Spleen (tissue), 7 donors: Measurements from ENCODE around the gene VEZT.

Experiments
- POLR2A ChIP-seq, 3 donors: fragments of 450-650 bp; IDR thresholded peaks; one replicate each; pipeline ENCODE4 v1.5.1; 2017; ENCODE audit warnings: antibody characterized with exemption in 3 of 3, mild to moderate bottlenecking in 1 of 3
- POLR2AphosphoS5 ChIP-seq, 3 donors: sonication (generic); formaldehyde crosslinking; IDR thresholded peaks; one replicate each; pipeline ENCODE4 v1.5.1; 2017; ENCODE audit warnings: antibody characterized with exemption in 3 of 3
- TF ChIP-seq, protein P1 (sequence below), 11 experiments: fragments of 200-600 bp in 7 of 11; fragments of 450-650 bp in 4 of 11; sonication (generic) in 4 of 11; IDR thresholded peaks in 8 of 11; conservative IDR thresholded peaks in 3 of 11; 1 replicate in 7 of 11; 2 replicates in 4 of 11; pipeline versions ENCODE4 v1.4.0 to v1.8.0; 2016 to 2021; ENCODE audit warnings: antibody characterized with exemption in 11 of 11, inconsistent platforms in 4 of 11, mild to moderate bottlenecking in 1 of 11
- donor health status: DM: no; HTN: no; CAD: no; lungs with moderate emphysema.
- donor health status: DM: no; HTN: no; CAD: no.
- donor health status: DM: no; HTN: no; CAD: no.

DNA sequence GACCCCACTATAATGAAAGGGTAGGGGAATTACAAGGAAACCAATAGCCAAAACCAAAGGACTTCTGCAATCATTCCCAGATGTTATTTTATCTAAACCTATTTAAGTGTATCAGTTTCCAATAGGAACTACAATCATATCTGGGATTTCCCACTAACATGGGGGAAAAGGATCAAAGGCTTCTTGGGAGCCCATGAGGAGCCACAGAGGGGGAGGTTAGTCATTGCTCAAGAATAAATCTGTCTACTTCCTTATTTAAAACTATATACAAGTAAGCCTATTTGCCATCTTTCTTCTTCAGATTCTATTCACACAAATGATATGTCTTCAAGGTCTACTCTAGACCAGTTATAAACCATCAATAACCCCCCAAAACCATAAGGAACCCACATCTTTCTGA is 33.5 kb upstream of the VEZT start:
- no peak for TF ChIP-seq POLR2A (IDR thresholded peaks at IDR 0.05)
- TF ChIP-seq, protein P1, sequence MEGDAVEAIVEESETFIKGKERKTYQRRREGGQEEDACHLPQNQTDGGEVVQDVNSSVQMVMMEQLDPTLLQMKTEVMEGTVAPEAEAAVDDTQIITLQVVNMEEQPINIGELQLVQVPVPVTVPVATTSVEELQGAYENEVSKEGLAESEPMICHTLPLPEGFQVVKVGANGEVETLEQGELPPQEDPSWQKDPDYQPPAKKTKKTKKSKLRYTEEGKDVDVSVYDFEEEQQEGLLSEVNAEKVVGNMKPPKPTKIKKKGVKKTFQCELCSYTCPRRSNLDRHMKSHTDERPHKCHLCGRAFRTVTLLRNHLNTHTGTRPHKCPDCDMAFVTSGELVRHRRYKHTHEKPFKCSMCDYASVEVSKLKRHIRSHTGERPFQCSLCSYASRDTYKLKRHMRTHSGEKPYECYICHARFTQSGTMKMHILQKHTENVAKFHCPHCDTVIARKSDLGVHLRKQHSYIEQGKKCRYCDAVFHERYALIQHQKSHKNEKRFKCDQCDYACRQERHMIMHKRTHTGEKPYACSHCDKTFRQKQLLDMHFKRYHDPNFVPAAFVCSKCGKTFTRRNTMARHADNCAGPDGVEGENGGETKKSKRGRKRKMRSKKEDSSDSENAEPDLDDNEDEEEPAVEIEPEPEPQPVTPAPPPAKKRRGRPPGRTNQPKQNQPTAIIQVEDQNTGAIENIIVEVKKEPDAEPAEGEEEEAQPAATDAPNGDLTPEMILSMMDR (IDR thresholded peaks at IDR 0.05 in 8 of 11, conservative IDR thresholded peaks at IDR 0.05 in 3 of 11): no peak
- TF ChIP-seq POLR2AphosphoS5 (IDR thresholded peaks at IDR 0.05): no peak
